HepG2 (cell line): ENCODE measurements around the gene FLRT3.

Experiments
- CTCF ChIP-seq: sonication (generic); formaldehyde crosslinking; IDR thresholded peaks from 2 replicates; pipeline ENCODE4 v1.5.0; 2020; ENCODE audit warnings: mild to moderate bottlenecking, missing genetic modification reagents, moderate library complexity
- FOXM1 ChIP-seq: sonication (generic); formaldehyde crosslinking; IDR thresholded peaks from 2 replicates; pipeline ENCODE4 v1.5.0; 2020; ENCODE audit warnings: missing genetic modification reagents
- KDM5A ChIP-seq: fragments of 200-600 bp; sonication (generic); IDR thresholded peaks from 2 replicates; pipeline ENCODE4 v1.7.0; 2018; ENCODE audit warnings: antibody characterized with exemption, mild to moderate bottlenecking, low read length, borderline replicate concordance
- SAFB2 ChIP-seq: sonication (generic); formaldehyde crosslinking; IDR thresholded peaks from 2 replicates; pipeline ENCODE4 v1.5.1; 2020; ENCODE audit warnings: missing genetic modification reagents, low read depth, mild to moderate bottlenecking, borderline replicate concordance
- ZNF207 ChIP-seq: fragments of 450-650 bp; IDR thresholded peaks from 2 replicates; pipeline ENCODE4 v1.6.1; 2016; ENCODE audit warnings: antibody characterized with exemption, borderline replicate concordance
- ZNF558 ChIP-seq: sonication (generic); formaldehyde crosslinking; IDR thresholded peaks from 2 replicates; pipeline ENCODE4 v1.9.0; 2022; ENCODE audit warnings: mild to moderate bottlenecking, missing genetic modification reagents, borderline replicate concordance
- ZNF761 ChIP-seq: sonication (generic); formaldehyde crosslinking; conservative IDR thresholded peaks from 2 replicates; pipeline ENCODE4 v1.4.0; 2020; ENCODE audit warnings: mild to moderate bottlenecking, missing genetic modification reagents

- TF ChIP-seq FOXM1 (no peak), ZNF761 (CRISPR knock-in tag) (no peak), CTCF (CRISPR knock-in tag) (no peak), SAFB2 (CRISPR knock-in tag) (no peak), ZNF558 (CRISPR knock-in tag) (no peak), KDM5A (no peak), ZNF207 (no peak)
Measured at GRCh38 chr20:14288341-14289330, 48.8 kb downstream of the FLRT3 start.
